GM15510 (cell line): Measurements from ENCODE around the gene CLMN.

Experiments
- POLR2A ChIP-seq: IDR thresholded peaks from 3 replicates; pipeline ENCODE4 v1.6.1; 2011; ENCODE audit warnings: borderline replicate concordance; ENCODE audit not compliant: insufficient read length; ENCODE audit errors: extremely low read depth

Gene CLMN

DNA sequence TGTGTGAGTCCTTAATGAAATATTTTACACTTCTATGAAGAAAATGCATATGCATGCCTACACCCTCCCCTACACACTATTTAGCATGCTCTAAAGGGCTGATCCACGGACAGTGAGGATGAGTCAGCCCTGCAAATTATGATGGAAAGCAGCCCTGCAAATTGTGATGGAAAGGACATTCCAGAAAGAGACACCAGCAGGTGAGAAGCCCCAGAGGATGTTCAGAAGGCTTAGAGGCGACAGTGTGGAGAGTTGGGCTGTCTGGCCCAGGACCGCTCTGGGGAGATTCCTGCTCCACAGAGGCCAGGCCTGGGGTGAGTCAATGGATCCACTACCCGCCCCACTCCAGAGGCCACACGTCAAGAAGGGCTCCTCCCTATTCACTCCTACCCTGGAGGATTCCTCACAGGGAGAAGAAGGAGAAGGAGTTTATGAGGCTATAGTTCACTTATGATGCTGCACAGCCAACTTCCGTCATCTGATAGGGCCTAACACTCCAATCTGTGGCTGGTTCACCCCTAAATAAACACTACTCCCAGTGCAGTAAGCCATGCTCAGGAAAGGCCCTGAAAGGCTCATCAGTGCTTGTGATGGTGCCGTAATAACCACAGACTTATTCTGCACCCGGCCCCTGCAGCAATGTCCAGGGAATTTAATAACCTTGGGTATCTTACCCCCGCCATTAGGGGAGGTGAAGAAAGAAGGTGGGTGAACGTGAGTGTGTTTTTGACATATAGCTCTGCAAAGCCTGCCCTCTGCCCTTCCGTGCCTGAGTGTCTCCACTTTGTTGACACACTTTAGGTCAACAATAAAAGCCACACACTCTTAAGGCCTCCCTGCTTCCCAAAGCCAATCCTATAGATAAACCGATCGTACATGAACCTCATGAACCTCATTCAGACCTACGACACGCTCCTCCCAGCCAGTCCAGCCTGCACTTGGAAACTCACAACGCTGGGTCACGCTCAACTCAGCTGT, 46.4 kb downstream of the CLMN start:
- no peak for TF ChIP-seq POLR2A

DNA sequence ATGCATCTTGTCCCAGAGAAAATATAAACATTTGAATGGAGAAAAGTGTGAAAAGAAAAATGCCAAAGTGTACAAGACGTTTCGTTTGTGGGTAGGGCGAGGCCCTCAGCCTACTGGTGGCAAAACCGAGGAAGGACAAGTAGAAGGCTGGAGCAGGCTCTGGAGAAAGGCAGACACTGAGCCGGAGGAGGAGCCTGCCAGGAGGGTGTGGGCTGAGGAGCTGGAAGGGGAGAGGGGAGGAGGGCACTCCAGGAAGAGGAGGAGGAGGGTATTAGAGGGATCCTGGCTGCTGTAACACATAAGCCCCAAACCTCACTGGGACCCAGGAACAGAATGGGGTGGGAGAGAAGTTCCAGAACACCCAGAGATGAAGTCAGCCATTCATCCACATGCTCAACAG, 47.7 kb downstream of the CLMN start:
- no peak for TF ChIP-seq POLR2A

DNA sequence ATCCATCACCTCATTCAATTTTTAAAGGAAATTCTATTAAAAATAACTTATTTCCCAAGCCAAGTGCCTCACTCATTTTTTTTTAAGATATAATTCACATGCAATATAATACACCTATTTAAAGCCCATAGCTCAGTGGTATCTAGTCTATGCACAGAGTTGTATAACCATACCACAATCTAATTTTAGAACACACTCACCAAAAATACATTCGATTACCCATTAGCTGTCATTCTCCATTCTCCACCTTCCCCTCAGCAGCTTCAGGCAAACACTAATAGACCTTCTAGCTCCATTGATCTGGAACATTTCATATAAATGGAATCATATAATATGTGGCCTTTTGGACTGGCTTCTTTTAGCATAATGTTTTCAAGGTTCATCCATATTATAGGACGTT, 49.5 kb downstream of the CLMN start:
- TF ChIP-seq POLR2A, result no peak

DNA sequence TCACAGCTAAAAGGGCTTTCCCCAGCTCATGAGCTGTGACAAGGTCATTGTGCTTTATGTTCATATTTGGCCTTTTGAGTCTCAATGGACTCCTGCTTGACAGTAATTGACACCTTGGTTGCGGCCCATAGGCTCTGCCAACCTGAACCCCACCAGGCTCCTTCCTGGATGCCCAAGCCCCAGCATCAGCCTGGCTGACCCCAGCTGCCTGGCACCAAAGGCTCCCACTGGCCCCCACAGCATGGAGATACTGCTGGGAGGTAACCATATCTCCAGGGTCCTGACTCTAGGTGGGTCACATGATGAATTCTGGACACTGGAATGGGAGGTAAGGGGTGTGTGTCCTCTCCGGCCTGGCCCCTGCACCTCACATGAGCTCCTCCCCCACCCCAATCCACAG, 50.2 kb downstream of the CLMN start:
- no peak for TF ChIP-seq POLR2A

DNA sequence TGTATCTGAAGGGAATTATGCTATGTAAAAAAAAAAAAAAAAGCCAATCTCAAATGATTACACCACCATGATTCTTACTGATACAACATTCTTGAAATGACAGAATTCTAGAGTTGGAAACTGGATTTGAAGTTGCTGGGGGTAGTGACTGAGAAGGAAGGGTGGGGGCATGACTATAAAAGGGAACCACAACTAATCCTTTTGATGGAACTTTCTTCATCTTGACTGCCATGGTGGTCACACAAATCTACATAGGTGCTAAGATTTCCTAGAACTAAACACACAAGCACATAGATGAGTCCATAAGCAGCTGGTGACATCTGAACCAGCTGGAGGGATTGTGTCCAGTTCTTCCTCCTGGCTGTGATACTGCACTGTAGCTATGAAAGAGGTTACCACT, 51.4 kb downstream of the CLMN start:
- TF ChIP-seq POLR2A, result no peak

DNA sequence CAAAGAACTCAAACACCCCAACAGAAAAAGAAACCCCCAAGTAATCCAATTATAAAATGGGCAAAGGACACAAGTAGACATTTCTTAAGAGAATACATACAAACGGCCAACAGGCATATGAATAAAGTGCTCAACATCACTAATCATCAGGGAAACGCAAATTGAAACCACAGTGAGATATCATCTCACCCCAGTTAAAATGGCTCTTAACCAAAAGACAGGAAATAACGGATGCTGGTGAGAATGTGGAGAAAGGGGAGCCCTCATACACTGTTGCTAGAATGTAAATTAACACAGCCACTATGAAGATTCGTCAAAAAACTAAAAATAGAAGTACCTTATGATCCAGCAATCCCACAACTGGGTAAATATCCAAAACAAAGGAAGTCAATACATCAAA, 52.4 kb downstream of the CLMN start:
- no peak for TF ChIP-seq POLR2A

DNA sequence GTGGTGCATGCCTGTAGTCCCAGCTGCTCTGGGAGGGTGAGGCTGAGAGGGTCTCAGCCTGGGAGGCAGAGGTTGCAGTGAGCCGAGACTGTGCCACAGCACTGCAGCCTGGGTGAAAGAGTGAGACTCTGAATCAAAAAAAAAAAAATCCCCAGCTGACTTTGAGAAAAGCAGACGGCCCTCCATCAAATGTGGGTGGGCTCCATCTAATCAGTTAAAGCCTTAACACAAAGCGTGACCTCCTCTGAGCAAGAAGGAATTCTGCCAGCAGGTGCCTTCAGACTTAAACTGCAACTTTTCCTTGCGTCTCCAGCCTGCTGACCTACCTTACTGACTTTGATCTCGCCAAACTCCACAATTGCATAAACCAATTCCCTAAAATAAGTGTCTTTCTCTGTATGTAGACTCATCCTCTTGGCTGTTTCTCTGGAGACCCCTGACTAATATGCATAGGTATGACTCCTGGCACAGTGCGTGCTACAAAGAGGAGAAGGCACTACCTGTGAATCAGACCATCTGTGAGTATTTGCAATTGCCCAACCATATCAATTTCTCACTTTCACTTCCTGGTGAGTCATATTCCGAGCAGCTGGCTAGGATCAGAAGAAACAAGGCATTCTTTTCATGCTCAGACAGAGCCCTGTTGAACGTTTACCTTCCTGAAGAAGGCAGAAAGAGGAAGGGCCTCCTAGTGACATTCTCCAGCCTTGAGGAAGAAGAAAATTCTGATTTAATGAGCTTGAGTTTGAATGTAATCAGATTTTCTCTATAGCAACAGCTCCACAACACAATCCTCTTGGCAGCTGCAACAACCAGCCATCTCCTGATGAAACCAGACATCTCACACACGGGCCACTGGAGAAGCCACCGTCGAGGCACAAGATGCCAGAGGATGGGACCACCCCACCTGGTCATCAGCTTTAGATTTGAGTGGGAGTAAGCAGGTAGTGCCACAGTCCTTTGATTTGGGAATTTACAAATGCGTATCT, 54.3 kb downstream of the CLMN start:
- TF ChIP-seq POLR2A, result no peak

DNA sequence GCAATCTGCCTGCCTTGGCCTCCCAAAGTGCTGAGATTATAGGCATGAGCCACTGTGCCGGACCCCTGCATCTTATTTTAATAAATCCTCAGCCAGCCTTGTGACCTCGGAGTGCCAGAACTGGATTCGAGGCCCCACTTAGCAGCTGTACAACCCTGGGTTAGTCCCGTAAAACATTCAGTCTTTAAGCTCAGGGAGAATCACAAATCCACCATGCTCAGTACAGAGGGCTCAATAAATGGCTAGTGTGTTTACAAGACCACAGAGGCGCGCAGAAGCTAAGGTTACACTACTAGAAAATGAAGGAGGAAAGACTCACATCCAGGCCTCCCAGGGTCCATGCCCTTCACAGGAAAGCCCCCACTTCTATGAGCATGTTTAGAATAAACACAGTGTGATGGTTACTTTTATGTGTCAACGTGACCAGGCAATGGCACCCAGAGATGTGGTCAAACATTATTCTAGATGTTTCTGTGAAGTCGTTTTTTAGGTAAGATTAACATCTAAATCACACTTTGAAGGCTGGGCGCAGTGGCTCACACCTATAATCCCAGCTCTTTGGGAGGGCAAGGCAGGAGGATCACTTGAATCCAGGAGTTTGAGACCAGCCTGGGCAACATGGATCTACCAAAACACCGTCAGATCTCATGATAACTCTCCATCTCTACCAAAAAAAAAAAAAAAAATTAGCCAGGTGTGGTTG, 55.3 kb downstream of the CLMN start:
- TF ChIP-seq POLR2A, result no peak

DNA sequence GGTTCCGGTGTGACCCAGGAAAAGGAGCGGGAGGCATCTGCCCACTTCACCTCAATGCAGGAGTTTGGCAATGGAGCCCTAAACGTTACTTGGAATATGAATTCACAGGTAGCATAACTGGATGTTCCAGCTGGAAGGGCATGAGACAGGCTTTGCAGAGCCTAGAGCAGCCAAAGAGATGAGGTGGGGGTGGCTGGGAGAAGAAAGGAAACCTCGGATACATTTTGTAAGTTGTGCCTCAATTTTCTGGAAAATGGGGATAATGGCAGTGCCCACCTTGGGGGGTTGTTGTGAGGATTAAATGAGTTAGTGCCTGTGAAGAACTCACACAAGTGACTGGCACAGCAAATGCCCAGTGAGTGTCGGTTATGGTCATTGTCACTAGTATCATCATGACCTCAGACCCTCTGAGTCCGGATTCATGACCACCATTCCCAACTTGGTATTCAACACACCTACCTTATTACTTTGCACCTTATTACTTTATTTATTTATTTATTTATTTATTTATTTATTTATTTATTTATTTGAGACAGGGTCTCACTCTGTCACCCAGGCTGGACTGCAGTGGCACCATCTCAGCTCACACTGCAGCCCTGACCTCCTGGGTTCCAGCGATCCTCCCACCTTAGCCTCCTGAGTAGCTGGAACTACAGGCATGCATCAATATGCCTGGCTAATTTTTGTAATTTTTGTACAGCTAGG, 56.0 kb downstream of the CLMN start:
- TF ChIP-seq POLR2A, result no peak

DNA sequence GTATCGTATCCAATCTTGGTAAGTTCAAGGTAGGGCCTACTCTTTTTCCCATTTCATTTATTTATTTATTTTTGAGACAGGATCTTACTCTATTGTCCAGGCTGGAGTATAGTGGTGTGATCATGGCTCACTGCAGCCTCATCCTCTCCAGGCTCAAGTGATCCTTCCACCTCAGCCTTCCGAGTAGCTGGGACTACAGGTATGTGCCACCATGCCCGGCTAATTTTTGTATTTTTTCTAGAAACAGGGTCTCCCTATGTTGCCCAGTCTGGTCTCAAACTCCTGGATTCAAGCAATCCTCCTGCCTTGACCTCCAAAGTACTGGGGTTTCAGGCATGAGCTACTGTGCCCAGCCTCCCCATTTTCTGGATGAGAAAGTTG, 57.2 kb downstream of the CLMN start:
- TF ChIP-seq POLR2A, result no peak

DNA sequence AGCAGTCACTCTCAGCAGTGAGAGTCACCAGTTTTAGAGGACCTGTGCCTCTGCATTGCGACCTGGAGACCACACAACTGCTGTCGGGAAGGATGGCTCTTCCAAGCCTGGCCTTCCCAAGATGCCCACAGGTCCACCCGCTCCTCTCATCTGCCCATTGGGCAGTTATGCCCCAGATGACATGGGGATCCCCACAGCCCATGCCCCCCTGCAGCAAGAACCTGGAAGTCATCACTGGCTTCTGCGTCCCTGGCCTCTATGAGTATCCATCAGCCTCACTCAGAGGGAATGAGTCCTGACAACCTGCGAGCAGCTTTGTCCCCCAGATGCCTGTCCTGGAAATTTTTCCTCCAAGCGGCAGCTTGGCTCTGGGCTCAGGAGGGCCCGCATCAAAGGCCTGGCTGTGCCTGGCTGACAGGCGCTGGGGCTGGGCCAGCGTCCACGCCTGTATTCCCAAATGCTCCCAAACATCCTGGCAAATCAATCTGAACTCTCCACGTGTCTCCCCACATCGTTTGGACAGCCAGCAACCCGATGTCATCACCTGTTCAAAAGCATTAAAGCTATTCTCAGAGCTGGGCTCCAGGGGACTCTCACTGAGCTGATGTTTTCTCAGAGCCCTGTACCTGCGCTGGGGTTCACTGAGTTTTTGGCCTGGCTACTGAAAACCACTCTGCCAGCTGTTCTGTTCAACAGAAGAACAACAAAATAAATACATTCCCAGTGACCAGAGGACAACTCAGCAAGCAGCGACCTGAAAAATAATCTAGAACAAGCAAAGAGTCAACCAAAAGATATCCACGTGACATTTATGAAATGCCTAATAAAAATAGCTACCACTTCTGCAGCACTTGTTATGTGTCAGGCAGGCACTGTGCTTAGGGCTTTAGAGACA, 57.8 kb downstream of the CLMN start:
- TF ChIP-seq POLR2A, result no peak

DNA sequence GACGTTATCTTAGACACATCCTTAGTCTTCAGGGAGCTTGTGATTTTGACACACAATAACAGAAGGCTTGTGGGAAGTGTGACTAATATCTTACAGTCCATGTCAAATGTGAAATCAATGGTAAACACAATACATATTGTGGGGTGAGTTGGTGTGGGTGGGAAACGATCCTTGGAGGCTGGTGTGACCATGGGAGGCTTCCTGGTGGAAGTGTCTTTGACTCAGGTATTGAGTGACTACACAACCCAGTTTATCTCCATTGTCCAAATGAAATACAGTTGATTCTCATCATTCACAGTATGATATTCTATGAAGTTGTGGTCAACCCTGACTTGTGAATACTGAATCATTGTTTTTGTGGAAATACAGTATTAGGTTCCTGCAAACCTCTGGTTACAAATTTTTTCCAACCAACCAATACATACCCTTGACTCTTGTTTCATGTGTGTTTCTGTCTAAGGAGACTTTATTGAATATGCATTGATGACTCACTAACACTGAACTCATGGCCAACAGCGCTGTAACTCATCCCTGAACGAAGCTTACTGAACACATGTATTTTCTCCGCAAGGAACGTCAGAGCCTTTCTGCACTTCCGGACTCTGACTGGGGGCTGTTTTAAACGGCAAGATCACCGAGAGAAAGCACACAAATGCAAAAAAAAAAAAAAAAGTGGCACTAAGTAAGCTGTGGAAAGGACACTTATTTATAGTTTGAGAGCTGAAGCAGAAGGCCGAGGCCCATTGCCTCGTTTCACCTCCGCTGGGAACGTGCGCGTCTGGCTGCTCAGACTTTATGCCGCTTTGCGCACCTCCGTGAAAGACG, 59.0 kb downstream of the CLMN start:
- TF ChIP-seq POLR2A, result no peak
